ENCODE results near the gene SH3YL1. TPM values are rescaled to one million over a fixed set of nuclear protein-coding genes. Genes with fewer than 3 reads are reported as not detected.
"Not testable (repeated sequence)": the region's sequence is repeated elsewhere in the genome, so short reads cannot be mapped to it uniquely, and the experiment has no call there.

SH3YL1 gene
- total and polyA plus RNA-seq, 4 donors = 45.7 to 62.6 (median 60.7) TPM

DNA sequence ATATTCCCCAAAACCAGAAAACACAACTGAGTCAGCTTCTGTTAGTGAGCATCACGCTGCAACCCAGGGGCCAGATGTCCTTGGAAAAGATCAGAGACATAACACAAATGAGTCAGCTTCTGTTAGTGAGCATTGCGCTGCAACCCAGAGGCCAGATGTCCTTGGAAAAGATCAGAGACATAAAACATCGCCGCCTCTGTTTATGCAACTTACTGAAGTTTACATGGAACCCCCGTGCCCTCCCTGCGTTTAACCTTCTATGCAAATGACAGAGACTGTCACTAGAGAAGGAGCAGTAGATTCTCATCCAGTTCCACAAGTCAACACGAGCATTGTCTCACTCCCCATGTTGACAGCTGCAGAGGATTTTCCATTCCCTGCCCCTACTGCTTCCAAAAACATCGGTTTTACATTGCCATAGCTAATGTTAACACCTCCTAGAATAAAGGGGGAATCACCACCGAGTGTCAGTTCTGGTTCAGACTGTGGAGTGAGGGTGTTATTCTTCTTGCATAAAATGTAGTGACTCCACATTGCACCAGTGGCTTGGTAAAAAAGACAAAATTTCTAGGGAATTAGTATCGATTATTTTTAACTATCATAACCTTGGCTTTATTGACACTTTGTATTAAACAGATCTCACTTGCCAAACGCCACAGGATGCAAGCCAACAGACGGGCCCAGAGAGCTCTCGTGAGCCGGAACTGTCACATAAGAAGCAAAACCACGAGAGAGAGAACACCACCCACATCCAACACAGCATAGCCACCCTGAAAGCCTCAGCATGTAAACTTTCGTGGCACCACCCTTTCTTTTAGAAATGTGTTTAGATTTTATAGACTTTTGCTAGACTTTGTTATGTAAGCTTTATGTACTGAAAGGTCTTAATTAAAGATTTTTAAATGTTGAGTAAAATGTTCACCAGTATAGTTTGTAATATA lies 87.7 kb downstream of the SH3YL1 start:
- WGBS (ENCODE audit: insufficient coverage) = 72% methylated on average over 10 of the region's 16 CpGs
- no peak overlapping the region for H3K4me3 ChIP-seq (ENCODE audit: low read depth, low read length)
- no peaks in the 10 kb centered on the region for H3K9me3 ChIP-seq (ENCODE audit: control insufficient read depth, insufficient read depth, low read length)
- no peak overlapping the region for H3K27ac ChIP-seq (ENCODE audit: low read depth, low read length)
- no peaks in the 10 kb centered on the region for H3K27me3 ChIP-seq (ENCODE audit: control insufficient read depth, insufficient read depth, low read length)
- no peaks in the 10 kb centered on the region for H3K36me3 ChIP-seq (ENCODE audit: control insufficient read depth, insufficient read depth, low read length)
- H3K4me1 ChIP-seq (ENCODE audit: control insufficient read depth, insufficient read depth, low read length) = no peaks in the 10 kb centered on the region
- no peak for DNase-seq (ENCODE audit: low read depth in 4 of 6, low spot score in 6 of 6)

DNA sequence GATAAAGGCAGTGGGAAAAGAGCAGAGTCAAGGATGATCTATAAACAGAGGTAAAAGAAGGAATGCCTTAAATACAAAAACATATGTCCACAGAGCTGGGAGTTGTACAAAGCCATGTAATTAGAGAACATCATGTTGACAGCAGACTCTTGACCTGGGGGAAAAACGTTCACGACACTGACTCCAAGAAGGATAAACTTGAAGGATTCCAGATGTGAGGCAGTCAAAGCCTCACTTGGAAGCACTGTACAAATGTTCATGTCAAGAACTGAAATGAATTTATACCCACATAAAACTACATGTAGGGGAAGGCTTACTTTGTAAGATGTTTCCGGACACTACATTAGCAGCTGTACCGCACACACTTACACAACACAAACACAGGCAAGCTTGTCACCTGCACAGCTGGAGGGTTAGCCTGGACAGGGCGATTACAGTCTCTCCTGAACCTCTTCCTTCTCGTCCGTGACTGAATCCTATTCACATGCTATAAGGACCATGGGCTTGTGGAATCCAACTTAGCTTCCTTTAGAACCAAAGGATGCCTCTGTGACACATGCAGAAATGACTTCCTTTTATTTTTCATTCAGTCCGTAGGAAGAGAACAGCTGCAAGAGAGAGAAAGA lies 88.6 kb downstream of the SH3YL1 start:
- no peaks in the 10 kb centered on the region for H3K9me3 ChIP-seq (ENCODE audit: control insufficient read depth, insufficient read depth, low read length)
- H3K27ac ChIP-seq (ENCODE audit: low read depth, low read length) = no peak overlapping the region
- DNase-seq (ENCODE audit: low read depth in 4 of 6, low spot score in 6 of 6) = no peak
- no peaks in the 10 kb centered on the region for H3K27me3 ChIP-seq (ENCODE audit: control insufficient read depth, insufficient read depth, low read length)
- 72% methylated on average over 7 of the region's 8 CpGs for WGBS (ENCODE audit: insufficient coverage)
- H3K36me3 ChIP-seq (ENCODE audit: control insufficient read depth, insufficient read depth, low read length) = no peaks in the 10 kb centered on the region
- H3K4me1 ChIP-seq (ENCODE audit: control insufficient read depth, insufficient read depth, low read length) = no peaks in the 10 kb centered on the region
- H3K4me3 ChIP-seq (ENCODE audit: low read depth, low read length) = no peak overlapping the region

DNA sequence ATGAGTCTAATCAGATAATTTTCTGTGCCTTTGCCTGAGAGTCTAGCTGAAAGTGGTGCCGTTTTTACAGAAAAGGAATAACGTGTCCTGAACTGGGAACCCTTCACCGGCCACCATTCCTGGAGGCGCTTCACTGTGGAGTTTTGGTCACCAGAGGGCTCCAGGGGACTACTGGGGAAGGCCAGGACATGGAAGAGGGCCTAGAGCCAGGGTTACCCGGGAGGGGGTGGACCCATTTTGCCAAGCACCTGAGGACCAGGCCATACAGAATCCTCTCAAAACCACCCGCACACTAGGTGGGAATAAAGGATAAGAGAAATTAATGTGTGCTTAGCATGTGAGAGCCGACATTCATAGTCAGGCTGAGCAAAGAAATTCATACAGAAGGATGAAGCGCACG lies 91.7 kb downstream of the SH3YL1 start:
- H3K4me1 ChIP-seq (ENCODE audit: control insufficient read depth, insufficient read depth, low read length); H3K4me3 ChIP-seq (ENCODE audit: low read depth, low read length); H3K27me3 ChIP-seq (ENCODE audit: control insufficient read depth, insufficient read depth, low read length); H3K27ac ChIP-seq (ENCODE audit: low read depth, low read length); H3K36me3 ChIP-seq (ENCODE audit: control insufficient read depth, insufficient read depth, low read length); H3K9me3 ChIP-seq (ENCODE audit: control insufficient read depth, insufficient read depth, low read length); DNase-seq (ENCODE audit: low read depth in 4 of 6, low spot score in 6 of 6): not testable (repeated sequence)
- 82% methylated on average over 4 of the region's 9 CpGs for WGBS (ENCODE audit: insufficient coverage)

DNA sequence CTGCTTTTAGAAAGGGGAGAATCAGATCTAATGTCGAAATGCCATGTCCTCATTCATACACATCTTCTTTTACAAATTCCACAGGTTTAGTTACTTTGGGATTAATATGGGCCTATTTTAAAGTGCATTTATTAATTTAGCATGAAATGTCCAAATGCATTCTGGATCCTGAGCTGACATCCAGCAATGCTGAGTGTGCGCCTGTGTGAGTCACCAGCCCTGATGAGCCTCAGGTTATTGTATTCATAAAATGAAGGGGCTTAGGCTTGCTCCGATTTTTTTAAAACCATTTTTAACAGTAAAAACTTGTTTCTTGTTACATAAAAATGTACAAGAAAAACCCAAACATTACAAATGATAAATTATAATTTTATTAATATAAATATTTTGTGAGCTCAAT lies 94.1 kb downstream of the SH3YL1 start:
- DNase-seq (ENCODE audit: low read depth in 4 of 6, low spot score in 6 of 6) = no peak
- Histone ChIP-seq H3K36me3 (ENCODE audit: control insufficient read depth, insufficient read depth, low read length) (no peaks in the 10 kb centered on the region), H3K9me3 (ENCODE audit: control insufficient read depth, insufficient read depth, low read length) (no peaks in the 10 kb centered on the region), H3K4me3 (ENCODE audit: low read depth, low read length) (no peak overlapping the region), H3K27ac (ENCODE audit: low read depth, low read length) (no peak overlapping the region), H3K27me3 (ENCODE audit: control insufficient read depth, insufficient read depth, low read length) (no peaks in the 10 kb centered on the region), H3K4me1 (ENCODE audit: control insufficient read depth, insufficient read depth, low read length) (no peaks in the 10 kb centered on the region)
- no CpG with 5 or more reads among the region's 3 CpGs for WGBS (ENCODE audit: insufficient coverage)

Other genes starting within 250 kb of the SH3YL1 start
- 1 to 10 TPM; 3.8 to 6.2 TPM for gene FAM110C, start 217.5 kb downstream of the SH3YL1 start, total RNA-seq
- gene FAM110C, start 217.5 kb downstream of the SH3YL1 start, polyA plus RNA-seq (ENCODE audit: insufficient read length in 2 of 2) = 1 to 10 TPM; 7.3 to 7.6 TPM
- gene ACP1, start 915 bp upstream of the SH3YL1 start, total RNA-seq = 100 to 1,000 TPM in 1 of 2 donors, 10 to 100 TPM in 1; 91.6 to 120 TPM
- gene ACP1, start 915 bp upstream of the SH3YL1 start, polyA plus RNA-seq (ENCODE audit: insufficient read length in 2 of 2) = 100 to 1,000 TPM; 116 to 118 TPM
- gene ALKAL2, start 24.1 kb upstream of the SH3YL1 start, total RNA-seq = 1 to 10 TPM in 1 of 2 donors, under 1 TPM in 1; 0.88 to 3.4 TPM
- gene ALKAL2, start 24.1 kb upstream of the SH3YL1 start, polyA plus RNA-seq (ENCODE audit: insufficient read length in 2 of 2) = 1 to 10 TPM; 3.4 to 5.3 TPM